Epithelial cell of prostate (primary cell): ENCODE results near the gene PCSK9.
A peak's percentile ranks its signal among the peaks of the same experiment; 100 is the strongest.

ENCODE experiments used
- DNase-seq: peaks from one replicate; pipeline ENCODE4 v3.0.0-alpha.2; 2011; ENCODE audit warnings: low read depth, low spot score
- H3K27ac ChIP-seq: fragments of 450-650 bp; 2 replicates; pipeline ENCODE4 v1.5.1; 2017; ENCODE audit warnings: mild to moderate bottlenecking

PCSK9 gene

DNA sequence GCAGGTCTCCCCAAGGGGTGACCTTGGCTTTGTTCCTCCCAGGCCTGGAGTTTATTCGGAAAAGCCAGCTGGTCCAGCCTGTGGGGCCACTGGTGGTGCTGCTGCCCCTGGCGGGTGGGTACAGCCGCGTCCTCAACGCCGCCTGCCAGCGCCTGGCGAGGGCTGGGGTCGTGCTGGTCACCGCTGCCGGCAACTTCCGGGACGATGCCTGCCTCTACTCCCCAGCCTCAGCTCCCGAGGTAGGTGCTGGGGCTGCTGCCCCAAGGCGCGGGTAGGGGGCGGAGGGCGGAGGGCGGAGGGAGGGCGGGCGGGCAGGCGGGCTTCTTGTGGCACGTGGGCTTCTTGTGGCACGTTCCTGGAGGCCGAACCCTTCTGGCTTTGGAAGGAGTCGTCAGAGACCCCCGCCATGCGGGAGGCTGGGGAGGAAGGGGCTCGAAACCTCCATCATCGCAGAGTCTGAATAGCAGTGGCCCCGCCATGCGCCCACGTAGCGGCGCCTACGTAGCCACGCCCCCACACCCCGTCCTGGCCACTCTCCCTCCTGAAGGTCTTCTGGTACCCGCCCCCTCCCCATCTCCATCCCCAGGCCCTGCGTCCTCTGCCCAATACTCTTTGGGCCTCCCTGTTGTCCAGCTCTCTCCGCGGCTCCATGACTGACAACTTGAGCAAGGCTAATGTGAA lies 16.7 kb downstream of the PCSK9 start:
- no peak overlapping the region for H3K27ac ChIP-seq
- DNase-seq = no peak

DNA sequence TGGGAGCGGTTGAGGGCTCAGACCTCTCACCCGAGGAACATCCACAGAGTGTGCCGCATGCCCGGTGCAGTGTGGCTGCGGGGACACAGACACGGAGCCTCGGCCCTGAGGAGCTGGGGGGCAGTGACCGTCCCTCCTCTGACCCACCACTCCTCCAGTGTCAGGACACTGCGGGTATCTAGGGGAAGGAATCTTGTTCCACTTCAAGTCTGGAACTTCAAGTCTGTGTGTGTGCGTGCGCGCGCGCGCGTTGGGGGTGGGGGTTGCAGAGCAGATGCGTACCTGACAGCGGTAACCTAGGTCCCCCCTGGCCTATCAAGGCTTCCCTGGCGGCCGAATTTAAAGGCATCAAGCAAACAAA lies 17.3 kb downstream of the PCSK9 start:
- no peak overlapping the region for H3K27ac ChIP-seq
- DNase-seq = no peak

DNA sequence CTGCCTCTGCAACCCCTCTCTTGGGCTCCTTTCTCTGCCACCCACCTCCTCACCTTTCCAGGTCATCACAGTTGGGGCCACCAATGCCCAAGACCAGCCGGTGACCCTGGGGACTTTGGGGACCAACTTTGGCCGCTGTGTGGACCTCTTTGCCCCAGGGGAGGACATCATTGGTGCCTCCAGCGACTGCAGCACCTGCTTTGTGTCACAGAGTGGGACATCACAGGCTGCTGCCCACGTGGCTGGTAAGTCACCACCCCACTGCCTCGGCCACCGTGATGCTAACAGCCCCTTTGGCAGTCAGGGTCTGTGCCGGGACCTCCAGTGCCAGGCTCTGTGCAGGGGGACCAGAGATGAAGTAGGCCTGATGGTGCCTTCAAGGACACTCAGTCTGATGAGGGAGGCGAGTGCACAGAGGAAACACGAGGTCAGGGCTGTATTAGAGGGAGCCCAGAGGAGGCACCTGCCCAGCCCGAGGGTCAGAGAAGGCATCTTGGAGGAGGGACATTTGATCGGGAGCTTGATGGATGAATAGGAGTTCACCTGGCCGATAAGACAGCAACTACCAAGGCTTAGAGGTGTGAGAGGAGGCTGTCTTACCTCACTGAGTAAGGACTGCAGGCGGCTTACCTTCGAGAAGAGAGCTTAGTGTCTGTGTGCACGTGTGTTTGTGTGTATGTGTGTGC lies 18.1 kb downstream of the PCSK9 start:
- DNase-seq = no peak
- no peak overlapping the region for H3K27ac ChIP-seq

DNA sequence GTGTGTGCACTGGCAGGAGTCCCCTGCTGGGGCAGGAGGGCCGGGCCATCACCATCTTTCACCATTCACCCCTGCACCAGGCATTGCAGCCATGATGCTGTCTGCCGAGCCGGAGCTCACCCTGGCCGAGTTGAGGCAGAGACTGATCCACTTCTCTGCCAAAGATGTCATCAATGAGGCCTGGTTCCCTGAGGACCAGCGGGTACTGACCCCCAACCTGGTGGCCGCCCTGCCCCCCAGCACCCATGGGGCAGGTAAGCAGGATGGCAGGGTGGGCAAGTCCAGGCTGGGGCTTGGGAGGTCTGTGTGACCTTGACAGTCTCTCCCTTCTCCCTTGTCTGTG lies 18.6 kb downstream of the PCSK9 start:
- no peak overlapping the region for H3K27ac ChIP-seq
- no peak for DNase-seq

DNA sequence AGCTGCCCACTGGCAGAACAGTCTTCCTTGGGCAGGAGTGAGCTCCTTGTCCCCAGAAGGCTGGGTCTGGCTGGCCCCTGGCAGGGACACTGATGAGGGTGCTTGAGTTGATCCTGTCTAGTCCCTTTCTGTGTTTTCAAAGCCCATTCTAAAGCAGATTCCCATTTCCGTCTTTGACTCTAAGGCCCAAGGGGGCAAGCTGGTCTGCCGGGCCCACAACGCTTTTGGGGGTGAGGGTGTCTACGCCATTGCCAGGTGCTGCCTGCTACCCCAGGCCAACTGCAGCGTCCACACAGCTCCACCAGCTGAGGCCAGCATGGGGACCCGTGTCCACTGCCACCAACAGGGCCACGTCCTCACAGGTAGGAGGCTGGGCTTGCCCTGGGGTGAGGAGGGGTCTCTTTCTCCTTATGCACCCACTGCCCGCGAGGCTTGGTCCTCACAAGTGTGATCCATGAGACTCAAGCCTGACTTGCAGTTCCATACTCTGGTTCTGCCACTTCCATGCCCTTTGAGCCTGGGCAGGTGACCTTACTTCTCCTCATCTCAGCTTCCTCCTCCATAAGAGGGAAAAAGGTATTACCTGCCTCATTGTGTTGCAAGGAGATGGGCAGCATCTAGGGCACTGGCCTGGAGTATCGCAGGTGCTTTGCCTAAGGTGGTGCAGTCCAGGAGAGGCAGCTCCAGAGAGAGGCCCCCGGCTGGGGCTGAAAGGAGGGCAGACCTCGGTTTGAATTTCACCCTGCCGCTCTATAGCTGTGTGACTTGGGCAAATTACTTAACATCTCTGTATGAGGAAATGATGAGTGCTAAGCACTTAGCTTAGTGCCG lies 20.2 kb downstream of the PCSK9 start:
- H3K27ac ChIP-seq = peak overlapping the region; percentile 19
- DNase-seq = no peak

DNA sequence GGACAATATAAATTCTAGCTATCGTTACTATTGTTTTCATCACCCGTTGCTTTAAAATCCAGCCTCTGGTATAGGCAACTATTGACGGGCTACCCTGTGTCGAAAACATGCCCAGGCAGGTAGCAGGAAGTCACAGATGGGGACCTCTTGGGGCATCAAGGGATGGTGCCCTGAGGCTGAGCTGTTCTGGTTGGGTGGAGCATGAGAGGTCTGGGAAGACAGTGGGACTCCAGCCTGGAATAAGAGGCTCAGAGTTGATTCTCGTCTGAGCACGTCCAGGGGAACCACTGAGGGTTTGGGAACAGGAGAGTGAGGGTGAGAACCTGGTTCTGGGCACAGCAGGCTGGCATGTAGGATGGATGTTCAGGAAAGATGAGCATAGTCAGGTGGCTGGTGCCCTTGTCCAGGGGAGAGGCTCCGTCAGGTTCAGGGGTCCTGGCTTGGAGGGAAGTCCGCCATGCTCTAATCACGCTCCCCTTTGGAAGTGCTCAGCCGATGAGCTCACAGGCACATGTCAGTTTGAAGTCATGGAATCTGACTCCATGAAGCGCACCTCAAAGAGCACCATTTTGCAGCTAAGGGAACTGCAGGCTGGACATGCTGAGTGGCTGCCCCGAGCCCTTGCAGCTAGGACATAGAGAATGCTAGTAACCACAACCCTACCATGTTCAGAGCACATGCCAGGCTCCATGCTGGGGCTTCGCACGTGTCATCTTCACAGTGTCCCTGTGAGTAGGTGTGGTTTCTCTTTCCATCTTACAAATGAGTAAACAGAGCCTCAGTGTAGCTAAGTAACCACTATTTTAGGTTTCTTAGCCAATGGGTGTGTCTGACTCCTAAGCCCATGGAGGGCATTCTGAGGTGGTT lies 21.0 kb downstream of the PCSK9 start:
- peak overlapping the region; percentile 19 for H3K27ac ChIP-seq
- no peak for DNase-seq

DNA sequence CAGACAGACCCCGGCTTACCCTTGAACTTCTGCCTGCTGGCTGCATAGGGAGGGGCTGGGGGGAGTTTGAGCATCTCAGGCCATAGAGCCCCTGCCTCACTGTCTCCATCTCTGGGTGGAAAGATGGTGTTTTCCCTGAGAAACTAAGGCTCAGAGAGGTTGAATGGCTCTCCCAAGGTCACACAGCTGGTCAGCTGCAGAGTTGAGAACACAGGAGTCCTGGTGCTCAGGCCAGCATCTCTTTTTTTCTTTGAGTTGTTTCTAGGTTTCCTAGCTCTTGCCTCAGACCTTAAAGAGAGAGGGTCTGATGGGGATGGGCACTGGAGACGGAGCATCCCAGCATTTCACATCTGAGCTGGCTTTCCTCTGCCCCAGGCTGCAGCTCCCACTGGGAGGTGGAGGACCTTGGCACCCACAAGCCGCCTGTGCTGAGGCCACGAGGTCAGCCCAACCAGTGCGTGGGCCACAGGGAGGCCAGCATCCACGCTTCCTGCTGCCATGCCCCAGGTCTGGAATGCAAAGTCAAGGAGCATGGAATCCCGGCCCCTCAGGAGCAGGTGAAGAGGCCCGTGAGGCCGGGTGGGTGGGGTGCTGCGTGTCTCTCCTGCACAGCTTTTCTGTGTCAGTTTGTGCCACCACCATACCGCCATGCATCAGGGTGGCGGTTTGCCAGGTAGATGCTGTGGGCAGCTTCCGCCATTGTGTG lies 21.8 kb downstream of the PCSK9 start:
- no peak for DNase-seq
- no peak overlapping the region for H3K27ac ChIP-seq

DNA sequence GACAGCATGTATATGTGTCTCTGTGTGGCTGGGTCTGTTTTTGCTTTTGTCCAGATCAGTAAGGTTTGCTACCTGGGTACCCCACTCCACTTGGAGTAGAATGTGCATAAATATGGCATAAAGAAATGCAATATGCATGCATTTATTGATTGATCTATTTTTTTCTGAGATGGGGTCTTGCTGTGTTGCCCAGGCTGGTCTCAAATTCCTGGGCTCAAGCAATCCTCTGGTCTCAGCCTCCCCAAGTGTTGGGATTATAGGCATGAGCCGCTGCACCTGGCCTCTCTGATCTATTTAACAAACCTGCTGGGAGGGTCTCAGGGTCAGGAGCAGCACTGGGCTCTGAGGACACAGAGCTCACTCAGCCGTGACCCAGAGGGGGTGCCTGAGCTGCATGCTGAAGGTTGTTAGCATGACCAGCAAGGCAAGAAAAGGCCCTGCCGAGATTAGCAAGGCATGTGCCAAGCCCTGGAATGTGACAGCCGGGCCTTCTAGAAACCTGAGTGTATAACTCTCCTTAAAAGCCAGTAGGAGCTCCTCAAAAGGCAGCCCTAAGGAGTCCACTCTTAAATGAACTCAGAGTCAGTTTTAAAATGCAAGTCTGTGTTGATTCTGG lies 22.5 kb downstream of the PCSK9 start:
- no peak overlapping the region for H3K27ac ChIP-seq

DNA sequence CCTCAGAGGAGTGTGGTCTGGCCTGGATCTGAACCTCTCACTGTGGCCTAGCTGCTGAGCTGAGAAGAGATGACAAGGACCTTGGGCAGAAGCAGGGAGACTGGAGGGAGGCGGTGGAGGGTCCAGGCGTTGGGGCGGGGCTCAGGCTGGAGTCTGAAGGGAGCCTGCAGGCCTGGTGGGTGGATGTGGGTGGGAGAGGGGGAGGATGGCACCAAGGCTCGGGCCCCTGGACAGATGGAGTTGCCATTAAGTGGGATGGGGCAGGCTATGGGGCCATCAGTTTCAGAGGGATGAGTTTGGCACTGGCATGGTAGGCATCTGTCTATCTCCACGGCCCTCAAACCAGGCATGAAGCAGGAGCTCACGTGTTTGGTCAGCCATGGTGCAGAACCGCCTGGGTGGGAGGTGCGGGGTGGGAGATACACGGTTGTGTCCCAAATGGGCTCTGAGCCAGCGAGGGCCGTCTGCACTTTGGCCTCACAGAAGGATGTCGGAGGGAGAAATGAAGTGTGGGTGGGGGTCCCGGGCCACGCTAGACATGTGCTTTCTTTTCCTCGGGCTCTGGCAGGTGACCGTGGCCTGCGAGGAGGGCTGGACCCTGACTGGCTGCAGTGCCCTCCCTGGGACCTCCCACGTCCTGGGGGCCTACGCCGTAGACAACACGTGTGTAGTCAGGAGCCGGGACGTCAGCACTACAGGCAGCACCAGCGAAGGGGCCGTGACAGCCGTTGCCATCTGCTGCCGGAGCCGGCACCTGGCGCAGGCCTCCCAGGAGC lies 23.6 kb downstream of the PCSK9 start:
- DNase-seq = no peak
- no peak overlapping the region for H3K27ac ChIP-seq

More for the DNA sequence above, 22.5 kb downstream of the PCSK9 start:
- DNase-seq = no peak

DNA sequence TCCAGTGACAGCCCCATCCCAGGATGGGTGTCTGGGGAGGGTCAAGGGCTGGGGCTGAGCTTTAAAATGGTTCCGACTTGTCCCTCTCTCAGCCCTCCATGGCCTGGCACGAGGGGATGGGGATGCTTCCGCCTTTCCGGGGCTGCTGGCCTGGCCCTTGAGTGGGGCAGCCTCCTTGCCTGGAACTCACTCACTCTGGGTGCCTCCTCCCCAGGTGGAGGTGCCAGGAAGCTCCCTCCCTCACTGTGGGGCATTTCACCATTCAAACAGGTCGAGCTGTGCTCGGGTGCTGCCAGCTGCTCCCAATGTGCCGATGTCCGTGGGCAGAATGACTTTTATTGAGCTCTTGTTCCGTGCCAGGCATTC lies 24.2 kb downstream of the PCSK9 start:
- H3K27ac ChIP-seq = no peak overlapping the region
- DNase-seq = no peak

DNA sequence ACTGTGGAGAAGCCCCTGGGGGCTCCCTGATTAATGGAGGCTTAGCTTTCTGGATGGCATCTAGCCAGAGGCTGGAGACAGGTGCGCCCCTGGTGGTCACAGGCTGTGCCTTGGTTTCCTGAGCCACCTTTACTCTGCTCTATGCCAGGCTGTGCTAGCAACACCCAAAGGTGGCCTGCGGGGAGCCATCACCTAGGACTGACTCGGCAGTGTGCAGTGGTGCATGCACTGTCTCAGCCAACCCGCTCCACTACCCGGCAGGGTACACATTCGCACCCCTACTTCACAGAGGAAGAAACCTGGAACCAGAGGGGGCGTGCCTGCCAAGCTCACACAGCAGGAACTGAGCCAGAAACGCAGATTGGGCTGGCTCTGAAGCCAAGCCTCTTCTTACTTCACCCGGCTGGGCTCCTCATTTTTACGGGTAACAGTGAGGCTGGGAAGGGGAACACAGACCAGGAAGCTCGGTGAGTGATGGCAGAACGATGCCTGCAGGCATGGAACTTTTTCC lies 24.8 kb downstream of the PCSK9 start:
- DNase-seq = no peak
- peak overlapping the region; percentile 19 for H3K27ac ChIP-seq

DNA sequence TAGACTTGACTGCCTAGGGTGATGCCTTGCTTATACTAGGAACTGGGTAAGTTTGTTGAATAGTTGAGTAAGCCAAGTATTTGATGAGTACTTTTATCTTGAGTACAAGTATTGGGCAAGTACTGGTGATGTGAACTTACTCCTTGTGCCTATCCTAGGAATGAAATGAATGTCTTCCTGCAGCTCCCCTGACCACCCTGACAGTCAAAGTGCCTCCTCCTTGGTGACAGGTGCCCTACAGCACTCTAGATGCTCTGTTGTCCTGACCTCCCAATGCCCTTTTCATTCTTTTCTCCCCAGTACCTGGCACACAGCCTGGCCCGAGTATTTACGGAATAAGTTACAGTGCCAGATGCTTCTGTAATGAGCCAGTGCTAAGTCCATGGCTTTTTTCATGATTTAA lies 25.5 kb downstream of the PCSK9 start:
- no peak for DNase-seq

DNA sequence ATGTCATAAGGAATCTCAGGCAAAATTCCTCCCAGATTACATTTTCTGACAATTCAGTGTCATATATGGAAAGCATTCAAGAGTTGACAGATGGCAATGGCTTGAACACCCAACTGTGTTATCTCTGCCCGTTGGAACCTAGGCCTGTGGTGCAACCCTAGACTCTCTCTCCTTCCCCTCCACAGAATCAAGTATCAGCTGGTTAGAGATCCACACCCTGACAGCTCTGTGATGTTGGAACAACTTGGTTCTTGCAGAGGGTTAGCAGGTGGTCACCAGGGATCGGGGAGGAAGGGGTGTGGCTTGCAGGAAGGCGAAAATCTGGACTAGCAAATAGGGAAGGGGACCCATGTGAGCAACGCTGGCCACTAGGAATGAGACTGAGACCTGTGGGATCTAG lies 26.3 kb downstream of the PCSK9 start:
- no peak overlapping the region for H3K27ac ChIP-seq

More for the DNA sequence above, 25.5 kb downstream of the PCSK9 start:
- peak overlapping the region; percentile 19 for H3K27ac ChIP-seq

DNA sequence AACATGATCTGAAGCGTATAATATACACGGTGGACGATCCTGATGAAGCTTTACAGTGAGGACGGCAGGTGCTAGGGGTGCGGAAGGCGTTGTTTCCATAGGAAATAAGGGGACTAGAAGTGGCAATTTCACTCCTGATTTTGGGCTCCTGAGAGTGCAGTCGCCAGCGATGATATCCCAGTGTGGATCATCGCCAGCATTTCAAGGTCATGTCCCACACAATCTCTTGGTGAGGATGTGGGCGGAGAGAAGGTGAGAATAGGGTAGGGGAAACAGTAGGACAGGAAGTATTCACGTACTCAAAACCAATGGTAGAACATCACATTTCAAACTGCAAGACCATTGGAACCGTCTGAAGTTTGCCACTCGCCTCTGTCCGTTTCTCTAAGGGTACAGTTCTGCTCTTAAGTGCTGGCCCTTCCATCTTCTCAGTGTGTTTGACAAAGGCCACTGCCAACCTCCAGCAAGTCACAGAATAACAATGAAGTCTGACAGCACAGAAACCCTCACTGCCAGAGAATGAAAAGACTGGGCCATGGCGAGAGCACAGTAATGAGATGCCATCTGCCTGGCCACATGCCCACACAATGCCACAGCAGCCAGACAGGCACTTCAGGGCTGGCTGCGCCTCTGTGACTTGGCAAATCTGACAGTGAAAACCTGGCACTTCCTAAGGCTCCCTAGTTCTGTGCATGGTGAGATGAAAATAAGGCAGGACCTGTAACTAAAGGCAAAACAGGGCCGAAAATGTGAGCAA lies 27.9 kb downstream of the PCSK9 start:
- no peak overlapping the region for H3K27ac ChIP-seq
- no peak for DNase-seq

More for the DNA sequence above, 26.3 kb downstream of the PCSK9 start:
- DNase-seq = no peak

DNA sequence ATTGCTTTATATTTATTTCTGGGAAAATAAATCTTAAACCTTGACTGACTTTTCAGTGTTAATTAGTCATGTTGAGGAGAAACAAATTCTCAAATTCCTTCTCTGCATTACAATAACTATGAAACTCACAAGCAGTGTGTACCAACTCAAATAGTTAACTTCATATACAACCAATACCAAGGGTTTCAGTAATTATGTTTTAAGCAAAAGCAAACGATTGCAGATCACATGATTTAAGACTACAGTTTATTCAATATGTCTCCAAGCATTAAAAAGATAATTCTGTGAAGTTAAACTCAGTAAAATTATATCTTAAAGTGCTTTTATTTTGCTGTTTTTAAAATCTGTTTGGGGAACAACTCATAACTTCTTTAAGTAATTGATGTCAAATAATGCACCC lies 28.6 kb downstream of the PCSK9 start:
- no peak for DNase-seq
- H3K27ac ChIP-seq = no peak overlapping the region

DNA sequence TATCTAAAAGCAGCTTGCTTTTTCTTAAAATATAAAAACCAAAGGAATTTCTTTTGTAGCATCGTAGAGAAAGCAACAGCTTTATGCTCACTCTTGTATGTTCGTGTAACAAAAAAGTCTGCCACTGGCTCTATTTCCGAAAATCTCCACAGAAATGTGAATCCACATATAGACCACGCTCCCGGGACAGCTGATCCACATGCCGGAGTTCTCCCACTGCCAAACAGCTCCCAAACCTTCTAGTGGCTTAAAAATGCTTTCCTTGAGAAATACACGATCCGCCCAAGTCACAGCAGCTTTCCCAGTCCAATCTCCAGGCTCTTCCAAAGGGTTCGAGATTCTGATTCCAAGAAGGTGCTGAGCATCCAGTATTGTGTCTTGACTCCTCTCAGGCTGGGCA lies 29.3 kb downstream of the PCSK9 start:
- no peak for DNase-seq
- no peak overlapping the region for H3K27ac ChIP-seq

DNA sequence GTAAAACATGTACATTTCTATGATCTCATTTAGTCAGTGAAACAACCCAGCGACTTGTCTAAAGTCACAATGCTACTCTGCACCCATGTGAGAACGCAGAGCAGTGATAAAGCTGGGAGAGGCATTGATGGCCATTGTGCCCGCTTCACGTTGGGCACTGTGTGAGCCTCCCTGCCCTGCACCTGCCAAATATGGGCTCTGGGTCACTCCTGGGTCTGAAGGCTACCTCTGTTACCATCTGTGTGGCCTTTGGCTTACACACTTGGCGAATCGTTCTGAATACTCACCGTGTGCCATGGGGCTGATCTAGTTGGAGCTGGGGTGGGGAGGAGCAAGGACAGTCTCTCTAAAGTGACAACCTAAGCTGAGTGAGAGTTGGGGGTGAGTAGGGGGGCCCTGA lies 29.9 kb downstream of the PCSK9 start:
- no peak overlapping the region for H3K27ac ChIP-seq
- DNase-seq = no peak
